CD4-positive, alpha-beta T cell treated with Interleukin-6 at 100 ng/mL for 8 hours (primary cell): ENCODE results near the gene HPGD.
A peak's percentile ranks its signal among the peaks of the same experiment; 100 is the strongest.
"Not testable (repeated sequence)": the region's sequence is repeated elsewhere in the genome, so short reads cannot be mapped to it uniquely, and the experiment has no call there.

Source experiments
- DNase-seq: peaks from one replicate; pipeline ENCODE4 v3.0.0-alpha.2; 2020; ENCODE audit warnings: mixed read lengths, low spot score

The HPGD gene

GRCh38 chr4:174526731-174527130 lies 4.4 kb upstream of the HPGD start:
- no peak for DNase-seq

GRCh38 chr4:174524242-174524641 lies 2.0 kb upstream of the HPGD start:
- DNase-seq, result no peak

GRCh38 chr4:174523025-174523693 lies 871 bp upstream of the HPGD start:
- DNase-seq, result no peak

GRCh38 chr4:174521800-174522182 lies 497 bp downstream of the HPGD start:
- DNase-seq, result peak; percentile 8

GRCh38 chr4:174520660-174521059 lies 1.6 kb downstream of the HPGD start:
- DNase-seq, result no peak

GRCh38 chr4:174517502-174518445 lies 4.5 kb downstream of the HPGD start:
- DNase-seq, result no peak

- no peak for DNase-seq
These were observed 5.5 kb downstream of the HPGD start for GRCh38 chr4:174516794-174517193.

GRCh38 chr4:174516345-174516744 lies 5.9 kb downstream of the HPGD start:
- DNase-seq, result no peak

GRCh38 chr4:174512745-174513144 lies 9.5 kb downstream of the HPGD start:
- no peak for DNase-seq

- DNase-seq, result no peak
These were observed 16.4 kb downstream of the HPGD start for GRCh38 chr4:174505892-174506291.

GRCh38 chr4:174505007-174505406 lies 17.3 kb downstream of the HPGD start:
- DNase-seq, result no peak

- DNase-seq, result no peak
These were observed 19.1 kb downstream of the HPGD start for GRCh38 chr4:174503079-174503715.

GRCh38 chr4:174496631-174497432 lies 25.5 kb downstream of the HPGD start:
- DNase-seq, result no peak

- no peak for DNase-seq
These were observed 26.7 kb downstream of the HPGD start for GRCh38 chr4:174495626-174496025.

- no peak for DNase-seq
These were observed 27.6 kb downstream of the HPGD start for GRCh38 chr4:174494726-174495125.

- no peak for DNase-seq
These were observed 28.1 kb downstream of the HPGD start for GRCh38 chr4:174494146-174494545.

GRCh38 chr4:174490451-174490961 lies 31.8 kb downstream of the HPGD start:
- no peak for DNase-seq

- not testable (repeated sequence) for DNase-seq
These were observed 33.9 kb downstream of the HPGD start for GRCh38 chr4:174488368-174488767.

GRCh38 chr4:174485025-174485424 lies 37.3 kb downstream of the HPGD start:
- no peak for DNase-seq

- DNase-seq, result no peak
These were observed 38.5 kb downstream of the HPGD start for GRCh38 chr4:174483792-174484191.

- no peak for DNase-seq
These were observed 43.1 kb downstream of the HPGD start for GRCh38 chr4:174479140-174479539.

GRCh38 chr4:174475528-174475927 lies 46.8 kb downstream of the HPGD start:
- DNase-seq, result no peak
